Measurements from ENCODE around the gene FGF21.

Gene FGF21

DNA sequence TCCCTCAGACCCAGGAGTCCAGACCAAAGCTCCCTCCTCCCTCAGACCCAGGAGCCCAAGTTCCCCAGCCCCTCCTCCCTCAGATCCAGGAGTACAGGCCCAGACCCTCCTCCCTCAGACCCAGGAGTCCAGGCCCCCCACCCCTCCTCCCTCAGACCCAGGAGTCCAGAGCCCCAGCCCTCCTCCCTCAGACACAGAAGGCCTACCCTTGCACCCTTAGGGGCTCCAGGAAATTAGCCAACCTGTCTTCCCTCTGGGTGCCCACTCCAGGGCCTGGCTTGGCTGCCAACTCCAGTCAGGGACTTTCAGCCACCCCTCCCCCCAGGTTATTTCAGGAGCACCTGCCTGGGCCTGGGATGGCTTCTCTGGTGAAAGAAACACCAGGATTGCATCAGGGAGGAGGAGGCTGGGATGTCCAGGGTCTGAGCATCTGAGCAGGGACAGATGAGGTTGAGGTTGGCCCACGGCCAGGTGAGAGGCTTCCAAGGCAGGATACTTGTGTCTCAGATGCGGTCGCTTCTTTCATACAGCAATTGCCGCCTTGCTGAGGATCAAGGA, at the start of gene FGF21 (continued):
- no peak for TF ChIP-seq ZNF837 (tag by site-specific recombination; IDR thresholded peaks at IDR 0.05)
- TF ChIP-seq ZNF548 (tag by site-specific recombination; IDR thresholded peaks at IDR 0.05): no peak
- TF ChIP-seq, protein P1, sequence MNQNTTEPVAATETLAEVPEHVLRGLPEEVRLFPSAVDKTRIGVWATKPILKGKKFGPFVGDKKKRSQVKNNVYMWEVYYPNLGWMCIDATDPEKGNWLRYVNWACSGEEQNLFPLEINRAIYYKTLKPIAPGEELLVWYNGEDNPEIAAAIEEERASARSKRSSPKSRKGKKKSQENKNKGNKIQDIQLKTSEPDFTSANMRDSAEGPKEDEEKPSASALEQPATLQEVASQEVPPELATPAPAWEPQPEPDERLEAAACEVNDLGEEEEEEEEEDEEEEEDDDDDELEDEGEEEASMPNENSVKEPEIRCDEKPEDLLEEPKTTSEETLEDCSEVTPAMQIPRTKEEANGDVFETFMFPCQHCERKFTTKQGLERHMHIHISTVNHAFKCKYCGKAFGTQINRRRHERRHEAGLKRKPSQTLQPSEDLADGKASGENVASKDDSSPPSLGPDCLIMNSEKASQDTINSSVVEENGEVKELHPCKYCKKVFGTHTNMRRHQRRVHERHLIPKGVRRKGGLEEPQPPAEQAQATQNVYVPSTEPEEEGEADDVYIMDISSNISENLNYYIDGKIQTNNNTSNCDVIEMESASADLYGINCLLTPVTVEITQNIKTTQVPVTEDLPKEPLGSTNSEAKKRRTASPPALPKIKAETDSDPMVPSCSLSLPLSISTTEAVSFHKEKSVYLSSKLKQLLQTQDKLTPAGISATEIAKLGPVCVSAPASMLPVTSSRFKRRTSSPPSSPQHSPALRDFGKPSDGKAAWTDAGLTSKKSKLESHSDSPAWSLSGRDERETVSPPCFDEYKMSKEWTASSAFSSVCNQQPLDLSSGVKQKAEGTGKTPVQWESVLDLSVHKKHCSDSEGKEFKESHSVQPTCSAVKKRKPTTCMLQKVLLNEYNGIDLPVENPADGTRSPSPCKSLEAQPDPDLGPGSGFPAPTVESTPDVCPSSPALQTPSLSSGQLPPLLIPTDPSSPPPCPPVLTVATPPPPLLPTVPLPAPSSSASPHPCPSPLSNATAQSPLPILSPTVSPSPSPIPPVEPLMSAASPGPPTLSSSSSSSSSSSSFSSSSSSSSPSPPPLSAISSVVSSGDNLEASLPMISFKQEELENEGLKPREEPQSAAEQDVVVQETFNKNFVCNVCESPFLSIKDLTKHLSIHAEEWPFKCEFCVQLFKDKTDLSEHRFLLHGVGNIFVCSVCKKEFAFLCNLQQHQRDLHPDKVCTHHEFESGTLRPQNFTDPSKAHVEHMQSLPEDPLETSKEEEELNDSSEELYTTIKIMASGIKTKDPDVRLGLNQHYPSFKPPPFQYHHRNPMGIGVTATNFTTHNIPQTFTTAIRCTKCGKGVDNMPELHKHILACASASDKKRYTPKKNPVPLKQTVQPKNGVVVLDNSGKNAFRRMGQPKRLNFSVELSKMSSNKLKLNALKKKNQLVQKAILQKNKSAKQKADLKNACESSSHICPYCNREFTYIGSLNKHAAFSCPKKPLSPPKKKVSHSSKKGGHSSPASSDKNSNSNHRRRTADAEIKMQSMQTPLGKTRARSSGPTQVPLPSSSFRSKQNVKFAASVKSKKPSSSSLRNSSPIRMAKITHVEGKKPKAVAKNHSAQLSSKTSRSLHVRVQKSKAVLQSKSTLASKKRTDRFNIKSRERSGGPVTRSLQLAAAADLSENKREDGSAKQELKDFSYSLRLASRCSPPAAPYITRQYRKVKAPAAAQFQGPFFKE (tag by site-specific recombination; IDR thresholded peaks at IDR 0.05; ENCODE audit: borderline replicate concordance): no peak
- no peak for TF ChIP-seq ZNF776 (tag by site-specific recombination; IDR thresholded peaks at IDR 0.05; ENCODE audit: borderline replicate concordance)
- no peak for TF ChIP-seq ZNF529 (tag by site-specific recombination; IDR thresholded peaks at IDR 0.05; ENCODE audit: insufficient replicate concordance)
- TF ChIP-seq, protein P2, sequence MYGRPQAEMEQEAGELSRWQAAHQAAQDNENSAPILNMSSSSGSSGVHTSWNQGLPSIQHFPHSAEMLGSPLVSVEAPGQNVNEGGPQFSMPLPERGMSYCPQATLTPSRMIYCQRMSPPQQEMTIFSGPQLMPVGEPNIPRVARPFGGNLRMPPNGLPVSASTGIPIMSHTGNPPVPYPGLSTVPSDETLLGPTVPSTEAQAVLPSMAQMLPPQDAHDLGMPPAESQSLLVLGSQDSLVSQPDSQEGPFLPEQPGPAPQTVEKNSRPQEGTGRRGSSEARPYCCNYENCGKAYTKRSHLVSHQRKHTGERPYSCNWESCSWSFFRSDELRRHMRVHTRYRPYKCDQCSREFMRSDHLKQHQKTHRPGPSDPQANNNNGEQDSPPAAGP (tag by site-specific recombination; IDR thresholded peaks at IDR 0.05): no peak
- TF ChIP-seq WT1 (tag by site-specific recombination; IDR thresholded peaks at IDR 0.05): no peak
- no peak; the same call in none of the 2 replicates for TF ChIP-seq KLF16 (tag by site-specific recombination; IDR thresholded peaks at IDR 0.05)
- TF ChIP-seq ZNF175 (tag by site-specific recombination; IDR thresholded peaks at IDR 0.05): no peak
- TF ChIP-seq, protein P3, sequence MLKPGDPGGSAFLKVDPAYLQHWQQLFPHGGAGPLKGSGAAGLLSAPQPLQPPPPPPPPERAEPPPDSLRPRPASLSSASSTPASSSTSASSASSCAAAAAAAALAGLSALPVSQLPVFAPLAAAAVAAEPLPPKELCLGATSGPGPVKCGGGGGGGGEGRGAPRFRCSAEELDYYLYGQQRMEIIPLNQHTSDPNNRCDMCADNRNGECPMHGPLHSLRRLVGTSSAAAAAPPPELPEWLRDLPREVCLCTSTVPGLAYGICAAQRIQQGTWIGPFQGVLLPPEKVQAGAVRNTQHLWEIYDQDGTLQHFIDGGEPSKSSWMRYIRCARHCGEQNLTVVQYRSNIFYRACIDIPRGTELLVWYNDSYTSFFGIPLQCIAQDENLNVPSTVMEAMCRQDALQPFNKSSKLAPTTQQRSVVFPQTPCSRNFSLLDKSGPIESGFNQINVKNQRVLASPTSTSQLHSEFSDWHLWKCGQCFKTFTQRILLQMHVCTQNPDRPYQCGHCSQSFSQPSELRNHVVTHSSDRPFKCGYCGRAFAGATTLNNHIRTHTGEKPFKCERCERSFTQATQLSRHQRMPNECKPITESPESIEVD (tag by site-specific recombination; IDR thresholded peaks at IDR 0.05): no peak
- 0 out of 2 replicates have a peak, but pooled peaks have one; percentile 30 for TF ChIP-seq ZNF366 (tag by site-specific recombination; conservative IDR thresholded peaks at IDR 0.05)
- no peak for TF ChIP-seq ZFHX2 (tag by site-specific recombination; conservative IDR thresholded peaks at IDR 0.05)
- no peak for TF ChIP-seq ZNF843 (tag by site-specific recombination; IDR thresholded peaks at IDR 0.05)
- no peak for TF ChIP-seq ZFP41 (tag by site-specific recombination; IDR thresholded peaks at IDR 0.05; ENCODE audit: borderline replicate concordance)
- TF ChIP-seq KLF1 (tag by site-specific recombination; IDR thresholded peaks at IDR 0.05): no peak
- no peak for TF ChIP-seq ZNF621 (tag by site-specific recombination; IDR thresholded peaks at IDR 0.05)
- TF ChIP-seq, protein P4, sequence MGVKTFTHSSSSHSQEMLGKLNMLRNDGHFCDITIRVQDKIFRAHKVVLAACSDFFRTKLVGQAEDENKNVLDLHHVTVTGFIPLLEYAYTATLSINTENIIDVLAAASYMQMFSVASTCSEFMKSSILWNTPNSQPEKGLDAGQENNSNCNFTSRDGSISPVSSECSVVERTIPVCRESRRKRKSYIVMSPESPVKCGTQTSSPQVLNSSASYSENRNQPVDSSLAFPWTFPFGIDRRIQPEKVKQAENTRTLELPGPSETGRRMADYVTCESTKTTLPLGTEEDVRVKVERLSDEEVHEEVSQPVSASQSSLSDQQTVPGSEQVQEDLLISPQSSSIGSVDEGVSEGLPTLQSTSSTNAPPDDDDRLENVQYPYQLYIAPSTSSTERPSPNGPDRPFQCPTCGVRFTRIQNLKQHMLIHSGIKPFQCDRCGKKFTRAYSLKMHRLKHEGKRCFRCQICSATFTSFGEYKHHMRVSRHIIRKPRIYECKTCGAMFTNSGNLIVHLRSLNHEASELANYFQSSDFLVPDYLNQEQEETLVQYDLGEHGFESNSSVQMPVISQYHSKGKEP (tag by site-specific recombination; IDR thresholded peaks at IDR 0.05): peak; percentile 50; the same call in 1 of the 2 replicates
- TF ChIP-seq EGR2 (tag by site-specific recombination; IDR thresholded peaks at IDR 0.05; ENCODE audit: low read depth): no peak
- no peak for TF ChIP-seq ZNF112 (tag by site-specific recombination; IDR thresholded peaks at IDR 0.05)
- TF ChIP-seq ZNF416 (tag by site-specific recombination; IDR thresholded peaks at IDR 0.05): no peak
- TF ChIP-seq GLI2 (tag by site-specific recombination; IDR thresholded peaks at IDR 0.05; ENCODE audit: borderline replicate concordance, low read depth): no peak
- TF ChIP-seq ZNF354C (tag by site-specific recombination; IDR thresholded peaks at IDR 0.05; ENCODE audit: borderline replicate concordance, low read depth): no peak
- TF ChIP-seq ZBTB17 (tag by site-specific recombination; IDR thresholded peaks at IDR 0.05): peak; percentile 68
- TF ChIP-seq ZNF211 (tag by site-specific recombination; IDR thresholded peaks at IDR 0.05; ENCODE audit: low read depth): no peak
- no peak for TF ChIP-seq ZNF610 (tag by site-specific recombination; IDR thresholded peaks at IDR 0.05; ENCODE audit: borderline replicate concordance)
- no peak for TF ChIP-seq ZBTB1 (tag by site-specific recombination; IDR thresholded peaks at IDR 0.05)
- no peak for TF ChIP-seq ZNF202 (tag by site-specific recombination; IDR thresholded peaks at IDR 0.05; ENCODE audit: borderline replicate concordance)
- TF ChIP-seq, protein P5, sequence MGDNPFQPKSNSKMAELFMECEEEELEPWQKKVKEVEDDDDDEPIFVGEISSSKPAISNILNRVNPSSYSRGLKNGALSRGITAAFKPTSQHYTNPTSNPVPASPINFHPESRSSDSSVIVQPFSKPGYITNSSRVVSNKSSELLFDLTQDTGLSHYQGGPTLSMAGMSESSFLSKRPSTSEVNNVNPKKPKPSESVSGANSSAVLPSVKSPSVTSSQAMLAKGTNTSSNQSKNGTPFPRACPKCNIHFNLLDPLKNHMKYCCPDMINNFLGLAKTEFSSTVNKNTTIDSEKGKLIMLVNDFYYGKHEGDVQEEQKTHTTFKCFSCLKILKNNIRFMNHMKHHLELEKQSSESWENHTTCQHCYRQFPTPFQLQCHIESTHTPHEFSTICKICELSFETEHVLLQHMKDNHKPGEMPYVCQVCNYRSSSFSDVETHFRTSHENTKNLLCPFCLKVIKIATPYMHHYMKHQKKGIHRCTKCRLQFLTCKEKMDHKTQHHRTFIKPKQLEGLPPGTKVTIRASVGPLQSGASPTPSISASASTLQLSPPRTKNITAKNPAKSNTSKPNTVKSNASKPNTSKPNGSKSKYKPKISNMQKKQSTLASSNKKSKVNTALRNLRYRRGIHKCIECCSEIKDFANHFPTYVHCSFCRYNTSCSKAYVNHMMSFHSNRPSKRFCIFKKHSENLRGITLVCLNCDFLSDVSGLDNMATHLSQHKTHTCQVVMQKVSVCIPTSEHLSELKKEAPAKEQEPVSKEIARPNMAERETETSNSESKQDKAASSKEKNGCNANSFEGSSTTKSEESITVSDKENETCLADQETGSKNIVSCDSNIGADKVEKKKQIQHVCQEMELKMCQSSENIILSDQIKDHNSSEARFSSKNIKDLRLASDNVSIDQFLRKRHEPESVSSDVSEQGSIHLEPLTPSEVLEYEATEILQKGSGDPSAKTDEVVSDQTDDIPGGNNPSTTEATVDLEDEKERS (tag by site-specific recombination; IDR thresholded peaks at IDR 0.05): no peak
